Measurements from ENCODE around the gene DEPP1.

DEPP1 gene

GRCh38 chr10:44955413-44956070 lies 23.1 kb downstream of the DEPP1 start:
- Histone ChIP-seq H3K4me3 (IDR thresholded peaks at IDR 0.05; ENCODE audit: insufficient read depth, low read depth, low read length) (no peak overlapping the region), H3K36me3 (ENCODE audit: insufficient read depth) (no peaks in the 10 kb centered on the region), H4K20me1 (ENCODE audit: insufficient read depth) (no peaks in the 10 kb centered on the region), H3K4me2 (no peak overlapping the region), H2AFZ (ENCODE audit: low read depth) (no peak overlapping the region), H3K9ac (no peak overlapping the region), H3K27ac (no peak overlapping the region), H3K79me2 (ENCODE audit: insufficient read depth, low read depth) (peaks cover 31% of the 10 kb centered on the region), H3K27me3 (ENCODE audit: insufficient read depth, low read depth) (no peaks in the 10 kb centered on the region), H3K4me1 (ENCODE audit: low read depth, poor library complexity, severe bottlenecking) (peaks cover 13% of the 10 kb centered on the region)
- no peak for TF ChIP-seq CTCF (conservative IDR thresholded peaks at IDR 0.05; ENCODE audit: low read depth, low read length)

GRCh38 chr10:44954962-44955361 lies 23.6 kb downstream of the DEPP1 start:
- Histone ChIP-seq H3K36me3 (ENCODE audit: insufficient read depth) (no peaks in the 10 kb centered on the region), H3K9ac (no peak overlapping the region), H3K4me1 (ENCODE audit: low read depth, poor library complexity, severe bottlenecking) (peaks cover 13% of the 10 kb centered on the region), H3K79me2 (ENCODE audit: insufficient read depth, low read depth) (peaks cover 25% of the 10 kb centered on the region), H2AFZ (ENCODE audit: low read depth) (no peak overlapping the region), H3K4me3 (IDR thresholded peaks at IDR 0.05; ENCODE audit: insufficient read depth, low read depth, low read length) (no peak overlapping the region), H3K27me3 (ENCODE audit: insufficient read depth, low read depth) (no peaks in the 10 kb centered on the region), H3K27ac (no peak overlapping the region), H4K20me1 (ENCODE audit: insufficient read depth) (no peaks in the 10 kb centered on the region), H3K4me2 (no peak overlapping the region)
- no peak for TF ChIP-seq CTCF (conservative IDR thresholded peaks at IDR 0.05; ENCODE audit: low read depth, low read length)

GRCh38 chr10:44954042-44954441 lies 24.6 kb downstream of the DEPP1 start:
- peaks cover 13% of the 10 kb centered on the region for H3K4me1 ChIP-seq (ENCODE audit: low read depth, poor library complexity, severe bottlenecking)
- no peaks in the 10 kb centered on the region for H4K20me1 ChIP-seq (ENCODE audit: insufficient read depth)
- no peak overlapping the region for H3K4me2 ChIP-seq
- H3K27me3 ChIP-seq (ENCODE audit: insufficient read depth, low read depth): no peaks in the 10 kb centered on the region
- no peaks in the 10 kb centered on the region for H3K36me3 ChIP-seq (ENCODE audit: insufficient read depth)
- no peak overlapping the region for H3K4me3 ChIP-seq (IDR thresholded peaks at IDR 0.05; ENCODE audit: insufficient read depth, low read depth, low read length)
- peaks cover 20% of the 10 kb centered on the region; the same call in 1 of the 2 replicates for H3K79me2 ChIP-seq (ENCODE audit: insufficient read depth, low read depth)
- no peak overlapping the region for H3K9ac ChIP-seq
- no peak overlapping the region for H3K27ac ChIP-seq
- no peak overlapping the region for H2AFZ ChIP-seq (ENCODE audit: low read depth)
- no peak for TF ChIP-seq CTCF (conservative IDR thresholded peaks at IDR 0.05; ENCODE audit: low read depth, low read length)

- Histone ChIP-seq H3K27ac (no peak overlapping the region), H4K20me1 (ENCODE audit: insufficient read depth) (no peaks in the 10 kb centered on the region), H3K4me3 (IDR thresholded peaks at IDR 0.05; ENCODE audit: insufficient read depth, low read depth, low read length) (no peak overlapping the region), H3K79me2 (ENCODE audit: insufficient read depth, low read depth) (peaks cover 8% of the 10 kb centered on the region; the same call in 1 of the 2 replicates), H3K36me3 (ENCODE audit: insufficient read depth) (no peaks in the 10 kb centered on the region), H2AFZ (ENCODE audit: low read depth) (no peak overlapping the region), H3K9ac (no peak overlapping the region), H3K4me1 (ENCODE audit: low read depth, poor library complexity, severe bottlenecking) (peaks cover 5% of the 10 kb centered on the region), H3K4me2 (no peak overlapping the region), H3K27me3 (ENCODE audit: insufficient read depth, low read depth) (no peaks in the 10 kb centered on the region)
- no peak for TF ChIP-seq CTCF (conservative IDR thresholded peaks at IDR 0.05; ENCODE audit: low read depth, low read length)
Observed at GRCh38 chr10:44952779-44953231, 25.8 kb downstream of the DEPP1 start.

Measured in KMS-11 (cell line).